ENCODE data around the gene TRIM45.

TRIM45 gene

DNA sequence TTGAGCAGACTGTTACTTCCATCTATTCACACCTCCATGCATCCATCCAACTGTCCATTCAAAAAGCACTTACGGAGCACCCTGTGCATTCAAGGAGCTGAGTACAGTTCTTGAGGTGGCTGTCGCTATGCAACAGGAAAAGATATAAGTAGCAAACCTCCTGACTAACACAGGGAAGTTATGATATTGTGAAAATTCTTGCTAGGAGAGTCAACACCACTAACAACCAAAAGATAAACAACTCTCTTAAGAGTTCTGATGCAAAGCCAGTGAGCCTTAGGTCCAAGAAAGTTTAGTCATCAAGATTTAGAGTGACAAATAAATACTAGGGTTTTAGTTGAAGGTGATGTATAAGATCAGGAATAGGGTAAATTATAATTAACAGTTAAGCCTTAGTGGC lies 44.5 kb upstream of the TRIM45 start:
- no peak overlapping the region for H3K27ac ChIP-seq (ENCODE audit: extremely low read depth, low read depth, low read length)
- H3K9me3 ChIP-seq (ENCODE audit: control insufficient read depth, insufficient read depth, low read depth, low read length) = no peaks in the 10 kb centered on the region
- ChIA-PET POLR2A (no interaction called here), CTCF (interaction anchor here (0.6 kb wide), 1 partner anchor 34 kb away, joined by 5 read pairs; no protein-coding TSS in a partner anchor)
- no peaks in the 10 kb centered on the region for H3K36me3 ChIP-seq (ENCODE audit: control insufficient read depth in 2 of 2, insufficient read depth in 1 of 2, low read length in 2 of 2)
- no peaks in the 10 kb centered on the region for H3K4me1 ChIP-seq (ENCODE audit: control insufficient read depth, insufficient read depth, low read length)
- no peak for TF ChIP-seq ZNF335 (tag by site-specific recombination; conservative IDR thresholded peaks at IDR 0.05)
- TF ChIP-seq ZNF132 (tag by site-specific recombination; IDR thresholded peaks at IDR 0.05; ENCODE audit: borderline replicate concordance) = no peak
- no peak for TF ChIP-seq YY2 (tag by site-specific recombination; IDR thresholded peaks at IDR 0.05)
- TF ChIP-seq ZNF791 (tag by site-specific recombination; IDR thresholded peaks at IDR 0.05) = no peak
- TF ChIP-seq ZNF121 (tag by site-specific recombination; IDR thresholded peaks at IDR 0.05) = no peak
- no peak for TF ChIP-seq ZNF707 (tag by site-specific recombination; IDR thresholded peaks at IDR 0.05)
- no peak for TF ChIP-seq ZNF664 (tag by site-specific recombination; IDR thresholded peaks at IDR 0.05)
- TF ChIP-seq ELK4 (IDR thresholded peaks at IDR 0.05; ENCODE audit: borderline replicate concordance, low read depth, low read length) = no peak
- TF ChIP-seq ZNF10 (tag by site-specific recombination; IDR thresholded peaks at IDR 0.05) = no peak
- TF ChIP-seq ZNF24 (tag by site-specific recombination; IDR thresholded peaks at IDR 0.05) = no peak
- TF ChIP-seq ZSCAN16 (tag by site-specific recombination; IDR thresholded peaks at IDR 0.05) = no peak
- TF ChIP-seq ZNF292 (tag by site-specific recombination; IDR thresholded peaks at IDR 0.05; ENCODE audit: borderline replicate concordance, low read depth) = no peak
- H3K4me3 ChIP-seq (ENCODE audit: low read depth, low read length) = no peak overlapping the region

GRCh38 chr1:117164209-117164608 lies 42.7 kb upstream of the TRIM45 start:
- H3K4me1 ChIP-seq (ENCODE audit: control insufficient read depth, insufficient read depth, low read length) = no peaks in the 10 kb centered on the region
- TF ChIP-seq ZNF548 (tag by site-specific recombination; IDR thresholded peaks at IDR 0.05) = no peak
- no peak for TF ChIP-seq ZNF664 (tag by site-specific recombination; IDR thresholded peaks at IDR 0.05)
- no peak for TF ChIP-seq ZNF561 (tag by site-specific recombination; IDR thresholded peaks at IDR 0.05; ENCODE audit: borderline replicate concordance)
- no peak for TF ChIP-seq ZNF585B (tag by site-specific recombination; IDR thresholded peaks at IDR 0.05)
- no peak for TF ChIP-seq SP3 (tag by site-specific recombination; IDR thresholded peaks at IDR 0.05)
- no peak for TF ChIP-seq ZNF138 (tag by site-specific recombination; IDR thresholded peaks at IDR 0.05; ENCODE audit: borderline replicate concordance)
- no peak for TF ChIP-seq ZNF654 (tag by site-specific recombination; IDR thresholded peaks at IDR 0.05; ENCODE audit: low read depth)
- TF ChIP-seq ZNF23 (tag by site-specific recombination; IDR thresholded peaks at IDR 0.05; ENCODE audit: borderline replicate concordance) = no peak
- TF ChIP-seq RBAK (tag by site-specific recombination; IDR thresholded peaks at IDR 0.05) = no peak
- no peak for TF ChIP-seq ZBTB26 (tag by site-specific recombination; optimal IDR thresholded peaks at IDR 0.05)
- TF ChIP-seq, protein P1, sequence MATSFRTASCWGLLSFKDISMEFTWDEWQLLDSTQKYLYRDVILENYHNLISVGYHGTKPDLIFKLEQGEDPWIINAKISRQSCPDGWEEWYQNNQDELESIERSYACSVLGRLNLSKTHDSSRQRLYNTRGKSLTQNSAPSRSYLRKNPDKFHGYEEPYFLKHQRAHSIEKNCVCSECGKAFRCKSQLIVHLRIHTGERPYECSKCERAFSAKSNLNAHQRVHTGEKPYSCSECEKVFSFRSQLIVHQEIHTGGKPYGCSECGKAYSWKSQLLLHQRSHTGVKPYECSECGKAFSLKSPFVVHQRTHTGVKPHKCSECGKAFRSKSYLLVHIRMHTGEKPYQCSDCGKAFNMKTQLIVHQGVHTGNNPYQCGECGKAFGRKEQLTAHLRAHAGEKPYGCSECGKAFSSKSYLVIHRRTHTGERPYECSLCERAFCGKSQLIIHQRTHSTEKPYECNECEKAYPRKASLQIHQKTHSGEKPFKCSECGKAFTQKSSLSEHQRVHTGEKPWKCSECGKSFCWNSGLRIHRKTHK (tag by site-specific recombination; IDR thresholded peaks at IDR 0.05) = no peak
- no peak for TF ChIP-seq ZNF785 (tag by site-specific recombination; IDR thresholded peaks at IDR 0.05)
- CTCF ChIA-PET = interaction anchor here (0.6 kb wide), 1 partner anchor 11 kb away, joined by 4 read pairs; no protein-coding TSS in a partner anchor
- H3K36me3 ChIP-seq (ENCODE audit: control insufficient read depth in 2 of 2, insufficient read depth in 1 of 2, low read length in 2 of 2) = no peaks in the 10 kb centered on the region
- no peaks in the 10 kb centered on the region for H3K9me3 ChIP-seq (ENCODE audit: control insufficient read depth, insufficient read depth, low read depth, low read length)
- no peak overlapping the region for H3K27ac ChIP-seq (ENCODE audit: extremely low read depth, low read depth, low read length)
- POLR2A ChIA-PET = no interaction called here
- H3K4me3 ChIP-seq (ENCODE audit: low read depth, low read length) = no peak overlapping the region
